Activated CD4-positive, CD25-positive, alpha-beta regulatory T cell (primary cell): ENCODE data around the gene AQP2.
"Not testable (repeated sequence)": the region's sequence is repeated elsewhere in the genome, so short reads cannot be mapped to it uniquely, and the experiment has no call there.

ENCODE experiments used
- DNase-seq, 4 experiments: peaks; one replicate each; lab custom pipeline; 2025; lab: John Stamatoyannopoulos, UW

The AQP2 gene

GRCh38 chr12:49969651-49970429, 19.3 kb downstream of the AQP2 start:
- DNase-seq: no peak

GRCh38 chr12:49970658-49971057, 20.1 kb downstream of the AQP2 start:
- DNase-seq: no peak

- no peak for DNase-seq
These were observed 20.6 kb downstream of the AQP2 start for GRCh38 chr12:49971141-49971540.

- DNase-seq: no peak
These were observed 21.6 kb downstream of the AQP2 start for GRCh38 chr12:49972129-49972528.

GRCh38 chr12:49972641-49973360, 22.3 kb downstream of the AQP2 start, which contains the start of gene AQP6:
Gene AQP6, plus strand, starts transcription at chr12:49972947. Its CDS starts 227 bp downstream, at chr12:49973174.
- no peak for DNase-seq

GRCh38 chr12:49973361-49973830, 22.9 kb downstream of the AQP2 start:
- DNase-seq: no peak

GRCh38 chr12:49974231-49974675, 23.7 kb downstream of the AQP2 start:
- no peak for DNase-seq

- no peak for DNase-seq
These were observed 24.3 kb downstream of the AQP2 start for GRCh38 chr12:49974677-49975317.

GRCh38 chr12:49975318-49975761, 24.8 kb downstream of the AQP2 start:
- DNase-seq: no peak

- DNase-seq: no peak
These were observed 26.0 kb downstream of the AQP2 start for GRCh38 chr12:49976557-49976956.

GRCh38 chr12:49978125-49978524, 27.6 kb downstream of the AQP2 start:
- no peak for DNase-seq

GRCh38 chr12:49979016-49979586, 28.6 kb downstream of the AQP2 start:
- DNase-seq: no peak

GRCh38 chr12:49979791-49980190, 29.3 kb downstream of the AQP2 start:
- DNase-seq: no peak

GRCh38 chr12:49980501-49981349, 30.2 kb downstream of the AQP2 start:
- no peak for DNase-seq

- no peak for DNase-seq
These were observed 31.9 kb downstream of the AQP2 start for GRCh38 chr12:49982246-49983087.

GRCh38 chr12:49983892-49984291, 33.4 kb downstream of the AQP2 start:
- DNase-seq: no peak

- no peak for DNase-seq
These were observed 34.2 kb downstream of the AQP2 start for GRCh38 chr12:49984476-49985359.

GRCh38 chr12:49985981-49986380, 35.4 kb downstream of the AQP2 start:
- DNase-seq: no peak

GRCh38 chr12:49986476-49986875, 35.9 kb downstream of the AQP2 start:
- not testable (repeated sequence) for DNase-seq
